Transverse colon (tissue), 3 donors: Measurements from ENCODE around the gene PGRMC2.

ENCODE experiments used
- EP300 ChIP-seq: sonication (generic); formaldehyde crosslinking; IDR thresholded peaks from one replicate; pipeline ENCODE4 v1.6.1; 2017; ENCODE audit warnings: antibody characterized with exemption, low read depth
- TF ChIP-seq, protein P1 (sequence below), 5 experiments: fragments of 200-600 bp in 3 of 5; fragments of 450-650 bp in 2 of 5; sonication (generic) in 3 of 5; IDR thresholded peaks; 1 replicate in 2 of 5; 2 replicates in 3 of 5; pipeline ENCODE4 v1.5.1; 2016 to 2017; ENCODE audit warnings: antibody characterized with exemption in 5 of 5, inconsistent platforms in 3 of 5, mild to moderate bottlenecking in 2 of 5, moderate library complexity in 1 of 5

DNA sequence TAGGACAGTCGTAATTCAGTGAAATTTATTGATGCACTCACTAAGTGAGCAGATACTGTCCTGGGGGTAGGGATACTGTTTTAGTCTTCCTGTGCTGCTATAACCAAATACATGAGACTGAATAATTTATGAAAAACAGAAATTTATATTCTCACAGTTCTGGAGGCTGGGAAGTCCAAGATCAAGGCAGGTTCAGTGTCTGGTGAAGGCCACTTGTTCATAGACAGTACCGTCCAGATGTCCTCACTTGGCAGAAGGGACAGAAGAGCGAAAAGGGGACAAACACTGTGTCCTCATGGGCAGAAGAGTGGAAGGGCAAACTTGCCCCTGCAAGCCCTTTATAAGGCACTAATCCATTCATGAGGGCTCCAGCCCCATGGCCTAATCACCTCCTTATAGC lies 45.6 kb downstream of the PGRMC2 start:
- no peak for TF ChIP-seq EP300
- TF ChIP-seq, protein P1, sequence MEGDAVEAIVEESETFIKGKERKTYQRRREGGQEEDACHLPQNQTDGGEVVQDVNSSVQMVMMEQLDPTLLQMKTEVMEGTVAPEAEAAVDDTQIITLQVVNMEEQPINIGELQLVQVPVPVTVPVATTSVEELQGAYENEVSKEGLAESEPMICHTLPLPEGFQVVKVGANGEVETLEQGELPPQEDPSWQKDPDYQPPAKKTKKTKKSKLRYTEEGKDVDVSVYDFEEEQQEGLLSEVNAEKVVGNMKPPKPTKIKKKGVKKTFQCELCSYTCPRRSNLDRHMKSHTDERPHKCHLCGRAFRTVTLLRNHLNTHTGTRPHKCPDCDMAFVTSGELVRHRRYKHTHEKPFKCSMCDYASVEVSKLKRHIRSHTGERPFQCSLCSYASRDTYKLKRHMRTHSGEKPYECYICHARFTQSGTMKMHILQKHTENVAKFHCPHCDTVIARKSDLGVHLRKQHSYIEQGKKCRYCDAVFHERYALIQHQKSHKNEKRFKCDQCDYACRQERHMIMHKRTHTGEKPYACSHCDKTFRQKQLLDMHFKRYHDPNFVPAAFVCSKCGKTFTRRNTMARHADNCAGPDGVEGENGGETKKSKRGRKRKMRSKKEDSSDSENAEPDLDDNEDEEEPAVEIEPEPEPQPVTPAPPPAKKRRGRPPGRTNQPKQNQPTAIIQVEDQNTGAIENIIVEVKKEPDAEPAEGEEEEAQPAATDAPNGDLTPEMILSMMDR (IDR thresholded peaks at IDR 0.05), result no peak
